Osteoblast (primary cell): ENCODE results near the gene SNRNP40. TPM values are rescaled to one million over a fixed set of nuclear protein-coding genes. Genes with fewer than 3 reads are reported as not detected.

ENCODE experiments used
- DNase-seq: peaks from one replicate; pipeline ENCODE4 v3.0.0; 2011; ENCODE audit warnings: low spot score, mixed read lengths; ENCODE audit not compliant: insufficient read length; ENCODE audit errors: missing footprints
- H2AFZ ChIP-seq: 2 replicates; pipeline ENCODE4 v1.6.0; 2011; ENCODE audit warnings: mild to moderate bottlenecking, low read length
- H3K27ac ChIP-seq: 2 replicates; pipeline ENCODE4 v1.5.1; 2011; ENCODE audit warnings: mild to moderate bottlenecking, low read depth, low read length, moderate library complexity
- H3K27me3 ChIP-seq: 2 replicates; pipeline ENCODE4 v1.6.0; 2012; ENCODE audit warnings: mild to moderate bottlenecking, control low read depth, inconsistent platforms, low read length, moderate library complexity; ENCODE audit not compliant: insufficient read depth
- H3K36me3 ChIP-seq: 2 replicates; pipeline ENCODE4 v1.5.1; 2011; ENCODE audit warnings: mild to moderate bottlenecking, low read length, control low read depth, moderate library complexity; ENCODE audit not compliant: insufficient read depth
- H3K4me1 ChIP-seq: 2 replicates; pipeline ENCODE4 v1.5.1; 2011; ENCODE audit warnings: mild to moderate bottlenecking, low read length, control low read depth, moderate library complexity; ENCODE audit not compliant: insufficient read depth
- H3K4me2 ChIP-seq: 2 replicates; pipeline ENCODE4 v1.6.0; 2011; ENCODE audit warnings: mild to moderate bottlenecking, low read length; ENCODE audit not compliant: insufficient read depth
- H3K4me3 ChIP-seq: fragments of 200-600 bp; sonication (generic); 3 replicates; pipeline ENCODE4 v1.5.1; 2012; ENCODE audit warnings: mild to moderate bottlenecking, low read length, inconsistent platforms; ENCODE audit not compliant: insufficient read depth
- H3K79me2 ChIP-seq: 2 replicates; pipeline ENCODE4 v1.6.0; 2012; ENCODE audit warnings: mild to moderate bottlenecking, low read length, control low read depth, inconsistent platforms; ENCODE audit not compliant: insufficient read depth
- H3K9me3 ChIP-seq: 2 replicates; pipeline ENCODE4 v1.5.1; 2011; ENCODE audit warnings: low read depth, low read length, control low read depth
- H4K20me1 ChIP-seq: 2 replicates; pipeline ENCODE4 v1.6.0; 2012; ENCODE audit warnings: mild to moderate bottlenecking, low read length, control low read depth; ENCODE audit not compliant: insufficient read depth
- total RNA-seq: library from RNA; depleted of rRNA; stranded (reverse); fragments of >200 nt; gene quantifications from 2 replicates; pipeline ENCODE4 v1.2.3, GENCODE V29; 2012
- TF ChIP-seq, protein P1 (sequence below): IDR thresholded peaks from 2 replicates; pipeline ENCODE4 v1.5.1; 2011; ENCODE audit warnings: mild to moderate bottlenecking, low read depth, low read length, moderate library complexity; ENCODE audit errors: extremely low read depth

The SNRNP40 gene
- total RNA-seq, 1 donor, result 78.2 TPM

DNA sequence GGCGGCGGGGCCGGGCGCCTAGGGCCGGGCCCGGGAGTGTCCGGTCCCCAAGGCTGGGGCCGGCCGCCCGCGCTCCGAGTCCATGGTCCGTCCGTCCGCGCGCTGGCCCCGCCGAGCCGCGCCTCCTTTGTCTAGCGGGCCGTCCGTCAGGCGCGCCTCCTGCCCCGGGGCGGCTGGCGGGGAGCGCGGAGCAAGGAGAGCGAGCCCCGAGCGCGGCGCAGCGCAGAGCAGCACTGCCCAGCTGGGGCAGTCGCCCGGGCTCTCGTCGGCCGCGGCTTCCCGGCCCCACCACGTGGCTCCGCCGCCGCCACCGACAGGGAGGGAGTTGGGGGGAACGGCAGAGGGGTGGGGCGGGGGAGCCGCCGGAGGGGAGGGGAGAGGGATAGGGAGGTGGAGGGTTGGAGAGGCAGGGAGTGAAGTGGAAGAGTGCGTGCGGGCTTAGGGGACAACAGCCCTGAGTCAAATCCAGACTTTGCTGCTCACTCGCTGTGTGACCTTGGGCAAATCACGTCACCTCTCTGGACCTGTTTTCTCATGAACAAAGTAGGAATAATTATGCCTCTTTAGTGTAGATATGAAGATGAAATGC, 56.8 kb downstream of the SNRNP40 start, which contains the start of gene NKAIN1:
NKAIN1 (minus strand) TSS at position 235 of the 589 bp plus-strand sequence. CDS start 340 bp downstream, outside the sequence.
- peak within 1 kb of the TSS; percentile 45 for H3K4me2 ChIP-seq
- H3K36me3 ChIP-seq, result no peaks in the 10 kb centered on the region
- H3K79me2 ChIP-seq, result no peaks in the 10 kb centered on the region
- H3K4me1 ChIP-seq, result peaks cover 5% of the 10 kb centered on the region
- H2AFZ ChIP-seq, result no peak within 1 kb of the TSS
- DNase-seq, result peak; percentile 91
- H3K4me3 ChIP-seq, result peak within 1 kb of the TSS; percentile 28
- peaks cover 58% of the 10 kb centered on the region for H3K27me3 ChIP-seq
- H3K9me3 ChIP-seq, result no peaks in the 10 kb centered on the region
- H4K20me1 ChIP-seq, result no peaks in the 10 kb centered on the region
- H3K27ac ChIP-seq, result no peak within 1 kb of the TSS
- TF ChIP-seq, protein P1, sequence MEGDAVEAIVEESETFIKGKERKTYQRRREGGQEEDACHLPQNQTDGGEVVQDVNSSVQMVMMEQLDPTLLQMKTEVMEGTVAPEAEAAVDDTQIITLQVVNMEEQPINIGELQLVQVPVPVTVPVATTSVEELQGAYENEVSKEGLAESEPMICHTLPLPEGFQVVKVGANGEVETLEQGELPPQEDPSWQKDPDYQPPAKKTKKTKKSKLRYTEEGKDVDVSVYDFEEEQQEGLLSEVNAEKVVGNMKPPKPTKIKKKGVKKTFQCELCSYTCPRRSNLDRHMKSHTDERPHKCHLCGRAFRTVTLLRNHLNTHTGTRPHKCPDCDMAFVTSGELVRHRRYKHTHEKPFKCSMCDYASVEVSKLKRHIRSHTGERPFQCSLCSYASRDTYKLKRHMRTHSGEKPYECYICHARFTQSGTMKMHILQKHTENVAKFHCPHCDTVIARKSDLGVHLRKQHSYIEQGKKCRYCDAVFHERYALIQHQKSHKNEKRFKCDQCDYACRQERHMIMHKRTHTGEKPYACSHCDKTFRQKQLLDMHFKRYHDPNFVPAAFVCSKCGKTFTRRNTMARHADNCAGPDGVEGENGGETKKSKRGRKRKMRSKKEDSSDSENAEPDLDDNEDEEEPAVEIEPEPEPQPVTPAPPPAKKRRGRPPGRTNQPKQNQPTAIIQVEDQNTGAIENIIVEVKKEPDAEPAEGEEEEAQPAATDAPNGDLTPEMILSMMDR, result no peak

DNA sequence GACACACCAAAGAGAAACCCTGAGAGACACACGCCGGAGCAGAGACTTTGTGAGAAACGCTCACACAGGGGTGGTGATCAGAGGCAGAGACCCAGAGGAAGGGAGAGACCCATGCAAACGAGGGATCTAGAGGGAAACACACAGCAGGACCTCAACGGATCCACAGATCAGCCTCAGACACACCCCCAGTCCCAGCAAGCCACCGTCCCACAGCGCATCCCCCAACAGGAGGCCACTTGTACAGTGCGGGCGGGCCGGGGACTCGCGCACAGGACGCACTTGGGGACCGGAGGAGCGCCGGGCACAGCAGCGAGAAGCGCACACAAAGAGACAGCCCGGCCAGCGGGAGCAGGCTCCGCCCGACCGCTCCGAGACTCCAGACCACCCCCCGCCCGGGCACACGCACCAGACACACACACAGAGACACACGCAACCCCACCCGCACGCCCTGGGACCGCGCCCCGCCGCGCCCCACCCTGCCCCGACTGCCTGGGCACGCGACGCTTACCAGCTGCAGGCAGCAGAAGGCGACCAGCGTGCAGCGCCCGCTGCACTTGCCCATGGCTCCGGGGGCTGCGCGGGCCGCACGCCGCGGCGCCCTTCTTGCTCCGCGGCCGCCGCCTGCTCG, 57.5 kb downstream of the SNRNP40 start:
- Histone ChIP-seq H3K27me3 (peaks cover 63% of the 10 kb centered on the region), H3K4me1 (peaks cover 4% of the 10 kb centered on the region), H4K20me1 (no peaks in the 10 kb centered on the region), H3K36me3 (no peaks in the 10 kb centered on the region), H3K9me3 (no peaks in the 10 kb centered on the region), H3K79me2 (no peaks in the 10 kb centered on the region), H3K27ac (no peak overlapping the region), H3K4me3 (no peak overlapping the region), H3K4me2 (peak overlapping the region; percentile 45), H2AFZ (no peak overlapping the region)
- peak; percentile 85 for DNase-seq
- TF ChIP-seq, protein P1, result no peak

DNA sequence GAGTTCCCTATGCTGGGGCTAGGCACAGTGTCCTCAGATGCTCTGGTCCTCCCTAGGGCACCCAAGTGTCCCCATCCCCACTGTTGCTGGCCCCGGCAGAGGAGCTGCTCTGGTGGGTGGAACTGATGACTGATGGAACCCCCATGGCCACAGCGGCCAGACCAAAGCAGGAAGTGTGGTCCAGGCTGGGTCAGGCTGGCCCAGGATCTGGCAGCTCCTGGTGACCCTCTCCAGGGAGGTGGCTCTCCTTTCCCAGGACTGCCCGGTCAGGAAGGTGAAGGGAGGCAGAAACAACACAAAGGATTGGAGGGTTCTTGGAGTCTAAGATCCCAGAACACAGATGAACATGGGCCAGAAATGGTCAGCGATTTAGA, 58.0 kb downstream of the SNRNP40 start:
- TF ChIP-seq, protein P1, result no peak
- peak overlapping the region; percentile 45 for H3K4me2 ChIP-seq
- no peaks in the 10 kb centered on the region for H3K36me3 ChIP-seq
- H3K4me1 ChIP-seq, result no peaks in the 10 kb centered on the region
- H3K4me3 ChIP-seq, result no peak overlapping the region
- DNase-seq, result no peak
- no peaks in the 10 kb centered on the region for H3K79me2 ChIP-seq
- H2AFZ ChIP-seq, result no peak overlapping the region
- H4K20me1 ChIP-seq, result no peaks in the 10 kb centered on the region
- H3K27ac ChIP-seq, result no peak overlapping the region
- peaks cover 67% of the 10 kb centered on the region for H3K27me3 ChIP-seq
- H3K9me3 ChIP-seq, result no peaks in the 10 kb centered on the region

DNA sequence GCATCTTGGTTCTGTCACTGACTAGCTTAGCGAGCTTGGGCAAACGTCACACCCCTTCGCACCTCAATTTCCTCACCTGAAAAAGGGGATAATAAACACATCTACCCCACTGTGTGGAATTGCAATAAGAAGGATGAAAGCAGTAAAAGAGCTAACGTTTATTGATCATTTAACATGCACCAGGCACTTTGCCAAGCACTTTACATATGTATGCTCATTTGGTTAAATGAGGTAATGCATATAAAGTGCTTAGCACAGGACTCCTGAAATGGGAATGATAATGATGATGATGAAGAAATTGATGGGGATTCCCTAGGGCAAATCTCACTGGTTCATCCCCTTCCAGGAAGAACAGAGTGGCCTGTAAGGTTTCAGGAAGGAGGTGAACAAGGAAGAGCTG, 61.7 kb downstream of the SNRNP40 start:
- Histone ChIP-seq H3K27me3 (peaks cover 54% of the 10 kb centered on the region), H3K36me3 (no peaks in the 10 kb centered on the region), H3K27ac (no peak overlapping the region), H3K4me2 (no peak overlapping the region), H3K79me2 (no peaks in the 10 kb centered on the region), H4K20me1 (no peaks in the 10 kb centered on the region), H3K4me3 (no peak overlapping the region), H2AFZ (no peak overlapping the region), H3K9me3 (no peaks in the 10 kb centered on the region), H3K4me1 (no peaks in the 10 kb centered on the region)
- TF ChIP-seq, protein P1, result no peak
- no peak for DNase-seq
